Umbilical cord (tissue), 2 donors: ENCODE results near the gene CHD5. TPM values are rescaled to one million over a fixed set of nuclear protein-coding genes. Genes with fewer than 3 reads are reported as not detected.
"Not testable (repeated sequence)": the region's sequence is repeated elsewhere in the genome, so short reads cannot be mapped to it uniquely, and the experiment has no call there.

ENCODE experiments used
- DNase-seq: peaks from one replicate; pipeline ENCODE4 v3.0.0-alpha.2; 2015; ENCODE audit warnings: low spot score
- total RNA-seq: library from RNA; depleted of rRNA; stranded (reverse); fragments of >200 nt; gene quantifications from one replicate; pipeline ENCODE4 v1.2.3, GENCODE V29; 2014; ENCODE audit warnings: low replicate concordance; ENCODE audit not compliant: insufficient read depth

The CHD5 gene
- total RNA-seq, 1 donor from 2014 or later = 2.4 TPM

DNA sequence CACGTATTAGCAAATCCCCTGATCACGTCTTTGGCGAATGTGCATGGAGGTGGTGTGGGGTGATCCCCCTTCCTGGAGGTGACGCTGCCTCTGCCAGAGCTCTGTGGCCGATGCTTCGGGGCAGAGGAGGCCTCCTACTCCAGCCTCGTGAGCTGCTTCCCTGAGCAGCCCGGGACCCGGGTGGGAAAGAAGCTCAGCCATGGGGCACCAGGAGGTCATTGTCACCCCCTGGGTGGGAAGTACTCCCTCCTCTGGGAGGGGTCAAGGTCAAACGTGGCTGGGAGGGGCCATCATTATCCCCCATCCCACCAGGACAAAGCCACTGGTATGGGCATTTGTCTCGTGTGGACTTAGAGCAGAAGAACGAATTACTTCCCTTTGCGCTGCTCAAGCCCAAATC, 93.8 kb downstream of the CHD5 start:
- DNase-seq = no peak

DNA sequence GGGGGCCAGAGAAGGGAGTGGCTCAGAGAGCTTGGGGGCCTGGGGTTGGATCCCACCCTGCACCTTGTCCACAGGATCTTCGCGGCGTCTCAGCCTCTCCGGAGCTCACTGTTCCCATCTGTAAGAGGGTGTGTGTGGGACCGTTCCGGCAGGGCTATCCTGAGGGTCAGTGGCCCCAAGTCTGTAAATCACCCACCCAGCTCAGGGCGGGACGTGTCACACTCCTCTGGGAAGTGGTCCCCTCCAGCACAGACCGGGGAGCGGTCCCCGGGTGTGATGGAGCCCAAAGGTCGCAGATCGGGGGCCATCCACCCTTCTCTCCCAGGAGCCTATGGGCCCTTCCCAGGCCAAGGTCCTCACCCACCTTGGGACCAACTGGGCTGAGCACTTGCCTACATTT, 94.5 kb downstream of the CHD5 start:
- DNase-seq = no peak

DNA sequence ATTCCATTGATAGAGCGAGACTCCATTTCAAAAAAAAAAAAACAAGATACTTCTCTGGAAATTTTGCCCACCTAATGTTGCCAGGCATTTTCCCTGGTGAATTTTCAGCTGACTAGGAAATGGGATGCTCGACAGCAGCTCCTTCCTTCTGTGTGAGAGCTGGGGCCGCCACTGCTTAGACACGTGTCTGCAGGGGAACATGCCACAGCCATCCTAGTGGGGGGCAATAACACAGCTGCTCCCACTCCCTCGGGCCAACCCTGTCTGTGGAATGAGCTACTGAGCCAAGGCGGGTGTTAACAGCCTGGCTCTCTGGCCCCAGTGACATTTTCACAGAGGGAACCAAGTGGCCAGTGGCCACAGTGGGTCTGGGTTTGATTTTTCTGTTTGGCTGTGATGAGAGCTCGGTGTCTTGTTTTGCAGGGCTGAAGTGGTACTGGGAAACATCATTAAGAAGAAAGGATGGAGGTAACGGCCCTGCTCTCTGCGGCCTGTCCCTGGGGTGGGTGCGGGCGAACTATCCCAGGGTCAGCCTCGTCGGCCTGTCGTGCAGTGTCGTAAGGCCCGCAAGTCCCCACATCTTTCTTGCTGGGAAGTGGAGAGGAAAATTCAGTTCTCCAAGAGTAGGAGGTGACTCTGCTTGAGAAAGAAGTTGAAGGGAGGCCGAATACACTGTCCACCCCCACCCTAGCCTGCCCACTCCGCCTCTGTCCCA, 95.2 kb downstream of the CHD5 start:
- no peak for DNase-seq

DNA sequence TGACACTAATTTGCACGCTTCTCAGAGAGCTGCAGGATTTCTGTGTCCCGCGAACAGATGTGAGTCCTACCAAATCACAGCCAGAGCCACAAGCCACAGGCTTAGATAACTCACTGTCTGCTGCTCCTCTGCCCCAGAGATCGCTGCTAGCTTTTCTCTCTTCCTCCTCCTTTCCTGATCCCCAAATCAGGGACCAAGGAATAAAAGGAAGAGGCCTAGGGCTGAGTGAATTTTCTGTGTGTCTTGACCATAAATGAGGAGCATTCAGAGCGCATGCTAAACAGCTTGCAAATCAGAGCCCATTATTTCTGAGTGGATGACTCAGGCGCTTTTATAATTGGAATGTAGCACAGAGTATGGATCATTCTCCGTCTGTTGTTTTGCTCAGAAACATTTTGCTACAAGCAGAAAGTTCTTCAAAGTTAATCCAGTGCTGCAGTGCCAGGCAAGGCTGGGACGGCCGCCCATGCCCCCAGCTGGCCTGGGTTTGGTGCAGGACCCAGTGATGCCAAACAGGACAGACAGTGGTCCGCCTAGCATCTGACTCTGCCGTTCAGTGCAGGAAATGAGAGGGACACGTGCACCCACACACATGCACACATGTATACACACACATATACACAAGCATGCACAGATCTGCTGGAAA, 96.2 kb downstream of the CHD5 start:
- DNase-seq = peak; percentile 31

DNA sequence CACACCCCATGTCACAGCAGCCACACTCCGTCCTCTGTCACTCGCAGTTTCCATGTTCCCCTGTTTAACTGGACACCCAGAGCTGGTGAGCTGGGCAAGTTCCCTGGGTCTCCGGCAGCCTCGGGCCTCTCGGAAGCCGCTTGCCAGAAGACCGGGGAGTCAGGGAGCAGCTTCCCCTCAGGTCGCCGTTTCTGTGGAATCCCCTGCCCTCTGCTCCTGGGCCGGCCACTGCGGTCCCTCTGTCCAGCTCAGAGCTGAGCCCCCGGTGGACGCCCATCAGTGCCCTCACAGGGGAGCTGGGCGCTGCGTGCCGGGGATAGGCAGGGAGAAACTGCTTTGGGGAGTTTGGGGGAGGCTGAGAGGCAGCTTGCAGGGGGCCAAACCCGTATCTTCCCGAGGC, 96.7 kb downstream of the CHD5 start:
- DNase-seq = no peak

DNA sequence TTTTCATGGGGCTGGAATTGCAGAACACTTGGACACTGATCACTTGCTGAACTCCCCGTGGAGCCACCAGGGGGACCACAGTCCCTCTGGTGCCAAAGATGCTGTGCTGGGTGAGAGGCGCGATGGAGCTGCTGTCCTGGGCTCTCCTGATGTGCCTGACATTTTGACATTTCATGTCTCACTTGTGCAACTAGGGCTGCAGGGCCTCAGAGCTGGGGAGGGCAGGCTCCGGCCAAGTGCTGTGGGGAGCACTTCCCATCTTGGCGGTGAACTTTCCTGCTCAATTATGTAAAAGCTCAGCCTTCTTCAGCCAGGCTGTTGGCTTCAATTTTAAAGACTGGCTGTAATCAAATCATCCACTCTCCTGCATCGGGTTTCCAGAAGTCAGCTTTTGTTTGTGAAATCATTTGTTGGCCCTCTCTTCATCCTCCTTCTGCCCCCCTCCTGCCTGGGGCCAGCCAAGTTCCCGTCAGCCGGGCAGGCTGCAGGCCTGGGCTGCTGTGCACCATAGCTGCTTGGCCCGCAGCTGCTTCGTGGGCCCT, 97.6 kb downstream of the CHD5 start:
- no peak for DNase-seq

DNA sequence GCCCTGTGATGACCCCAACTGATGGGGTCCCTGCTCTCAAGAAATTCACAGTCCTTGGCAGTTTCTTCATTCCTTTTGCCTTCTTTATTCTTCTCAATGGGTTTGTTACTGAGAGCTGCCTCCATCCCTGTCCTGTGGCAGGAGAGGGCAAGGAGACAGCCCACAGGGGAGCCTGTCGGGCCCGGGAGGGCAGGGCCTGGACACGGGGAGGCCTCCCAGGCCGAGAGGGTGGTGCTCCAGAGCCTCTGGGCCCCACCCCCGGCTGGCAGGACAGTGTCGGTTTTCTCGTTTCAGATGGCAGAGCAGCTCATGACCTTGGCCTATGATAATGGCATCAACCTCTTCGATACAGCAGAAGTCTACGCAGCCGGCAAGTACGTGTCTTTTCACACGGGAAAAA, 98.2 kb downstream of the CHD5 start:
- DNase-seq = no peak

DNA sequence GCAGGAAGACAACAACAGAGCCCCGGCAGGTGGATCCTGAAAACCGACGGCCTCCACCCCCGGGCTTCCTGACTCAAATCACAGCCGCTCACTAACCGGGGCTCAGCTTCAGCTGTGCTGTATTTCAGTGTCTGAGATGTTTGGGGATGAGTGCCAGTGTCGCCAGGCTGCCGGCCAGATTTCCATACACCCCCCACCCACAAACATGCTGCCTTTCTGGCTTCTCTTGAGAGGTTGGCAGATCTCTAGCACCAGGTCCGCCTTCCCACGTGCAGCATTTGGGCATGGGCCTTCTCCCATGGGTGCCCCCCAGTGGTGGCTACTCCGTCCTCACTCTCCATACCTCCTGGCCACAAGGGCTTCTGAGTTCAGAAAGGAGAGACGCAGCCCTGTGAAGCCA, 99.7 kb downstream of the CHD5 start:
- no peak for DNase-seq

DNA sequence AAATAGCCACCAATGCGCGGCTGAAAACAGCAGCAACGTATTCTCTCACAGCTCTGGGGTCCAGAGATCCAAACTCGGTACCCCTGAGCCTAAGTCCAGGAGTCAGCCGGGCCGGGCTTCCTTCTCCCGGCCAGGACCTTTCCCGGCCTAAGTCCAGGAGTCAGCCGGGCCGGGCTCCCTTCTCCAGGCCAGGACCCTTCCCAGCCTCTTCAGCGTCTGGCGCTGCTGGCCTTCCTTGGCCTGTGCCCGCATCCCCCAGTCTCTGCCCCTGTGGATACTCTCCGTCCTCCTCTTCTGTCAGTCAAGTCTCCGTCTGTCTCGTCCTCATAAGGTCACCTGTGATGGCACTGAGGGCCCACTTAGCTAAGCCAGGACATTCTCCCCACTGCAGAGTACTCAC, 102.2 kb downstream of the CHD5 start:
- DNase-seq = no peak

DNA sequence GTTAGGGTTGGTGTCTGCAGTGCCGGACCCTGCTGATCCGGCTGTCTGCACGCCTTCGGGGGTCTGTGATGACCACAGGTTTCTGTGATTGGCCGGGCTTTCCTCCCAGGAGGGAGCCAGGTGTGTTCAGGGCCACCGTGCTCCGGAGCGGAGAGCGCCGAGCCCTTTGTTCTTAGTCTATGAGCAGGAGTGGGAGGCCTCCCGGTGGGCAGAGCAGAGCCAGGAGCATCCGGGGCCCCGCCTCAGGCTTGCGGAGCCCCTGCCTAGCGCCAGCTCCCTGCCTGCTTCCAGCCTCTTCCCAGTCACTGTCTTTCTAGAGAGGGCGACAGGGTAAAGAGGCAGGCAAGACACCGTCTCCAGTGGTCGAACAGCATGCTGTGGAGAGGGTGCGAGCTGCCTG, 102.6 kb downstream of the CHD5 start:
- DNase-seq = no peak

DNA sequence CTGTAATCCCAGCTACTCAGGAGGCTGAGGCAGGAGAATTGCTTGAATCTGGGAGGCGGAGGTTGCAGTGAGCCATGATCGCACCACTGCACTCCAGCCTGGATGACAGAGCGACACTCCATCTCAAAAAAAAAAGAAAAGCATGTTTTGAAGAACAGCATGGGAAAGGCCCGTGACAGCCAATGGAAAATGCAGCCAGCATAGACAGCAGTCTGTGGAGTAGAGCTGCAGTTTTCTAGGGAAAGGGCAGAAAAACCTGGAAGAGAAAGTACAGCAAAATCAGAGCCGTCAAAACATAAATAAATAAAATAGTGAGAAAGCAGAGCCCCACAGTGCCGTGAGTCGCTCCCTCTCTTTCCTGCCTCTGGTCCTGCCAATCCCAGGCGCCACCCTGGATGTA, 103.1 kb downstream of the CHD5 start:
- not testable (repeated sequence) for DNase-seq

DNA sequence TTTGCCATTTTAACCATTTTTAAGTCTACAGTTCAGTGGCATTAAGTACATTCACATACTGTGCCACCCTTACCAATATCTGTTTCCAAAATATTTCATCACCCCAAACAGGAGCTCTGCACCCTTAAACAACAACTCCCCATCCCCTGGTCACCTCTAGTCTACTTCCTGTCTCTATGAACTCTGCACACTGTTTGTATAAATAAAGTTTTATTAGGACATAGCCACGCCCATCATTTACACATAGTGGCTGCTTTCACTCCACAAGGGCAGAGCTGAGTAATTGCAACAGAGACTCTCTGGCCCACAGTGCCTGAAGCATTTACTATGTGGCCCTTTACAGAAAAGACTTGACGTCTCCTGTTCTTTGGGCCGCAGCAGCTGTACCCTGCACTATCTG, 104.4 kb downstream of the CHD5 start:
- no peak for DNase-seq

DNA sequence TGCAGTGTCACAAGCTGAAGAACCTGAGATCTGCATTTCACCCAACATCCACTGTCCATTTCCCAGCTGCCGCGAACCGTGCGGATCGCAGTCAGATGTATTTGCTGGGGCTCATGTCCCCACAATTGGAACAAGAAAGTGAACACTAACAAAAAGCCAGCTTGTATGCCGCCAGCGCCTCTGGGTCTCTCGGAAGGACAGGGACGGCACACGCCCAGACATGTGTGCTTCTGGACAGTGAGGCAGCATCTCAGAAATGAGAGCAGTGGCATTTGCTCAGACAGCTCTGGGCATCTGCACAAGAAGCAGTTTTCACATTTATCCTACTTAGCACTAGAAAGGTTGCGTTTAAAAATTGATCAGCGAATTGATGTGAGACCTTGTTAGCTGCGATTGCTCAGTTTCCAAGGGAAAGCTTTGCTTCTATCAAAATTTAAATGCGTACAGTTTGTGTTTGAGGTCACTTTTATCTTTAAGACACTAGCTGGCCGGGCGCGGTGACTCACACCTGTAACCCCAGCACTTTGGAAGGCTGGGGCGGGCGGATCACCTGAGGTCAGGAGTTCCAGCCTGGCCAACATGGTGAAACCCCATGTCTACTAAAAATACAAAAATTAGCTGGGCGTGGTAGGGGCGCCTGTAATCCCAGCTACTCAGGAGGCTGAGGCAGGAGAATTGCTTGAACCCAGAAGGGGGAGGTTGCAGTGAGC, 105.8 kb downstream of the CHD5 start:
- no peak for DNase-seq

DNA sequence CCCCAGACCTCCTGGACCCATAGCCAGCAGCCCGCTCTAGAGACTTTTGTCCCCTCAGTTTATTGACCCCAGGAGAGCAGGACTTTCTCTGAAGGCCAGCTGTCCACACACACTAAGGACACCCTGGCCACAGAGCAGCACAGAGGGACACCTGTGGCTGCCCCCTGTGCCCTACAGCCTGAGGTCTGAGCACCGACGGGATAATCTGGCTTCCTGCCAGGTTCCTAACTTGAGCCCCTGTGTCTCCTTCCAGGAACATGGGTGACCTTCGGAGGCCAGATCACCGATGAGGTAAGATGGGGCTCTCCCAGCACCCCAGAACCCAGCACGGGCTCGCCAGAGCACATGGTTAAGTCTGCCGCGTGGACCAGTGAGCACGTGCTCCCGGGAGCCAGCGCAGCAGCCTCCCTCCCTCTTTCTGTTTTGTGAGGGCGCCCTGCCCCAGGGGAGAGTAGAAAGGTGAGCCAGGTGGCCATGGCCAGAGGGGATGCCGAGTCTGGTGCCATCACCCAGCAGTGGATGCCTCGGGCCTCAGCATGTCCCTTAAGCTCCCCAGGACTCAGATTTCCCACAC, 106.6 kb downstream of the CHD5 start:
- no peak for DNase-seq

DNA sequence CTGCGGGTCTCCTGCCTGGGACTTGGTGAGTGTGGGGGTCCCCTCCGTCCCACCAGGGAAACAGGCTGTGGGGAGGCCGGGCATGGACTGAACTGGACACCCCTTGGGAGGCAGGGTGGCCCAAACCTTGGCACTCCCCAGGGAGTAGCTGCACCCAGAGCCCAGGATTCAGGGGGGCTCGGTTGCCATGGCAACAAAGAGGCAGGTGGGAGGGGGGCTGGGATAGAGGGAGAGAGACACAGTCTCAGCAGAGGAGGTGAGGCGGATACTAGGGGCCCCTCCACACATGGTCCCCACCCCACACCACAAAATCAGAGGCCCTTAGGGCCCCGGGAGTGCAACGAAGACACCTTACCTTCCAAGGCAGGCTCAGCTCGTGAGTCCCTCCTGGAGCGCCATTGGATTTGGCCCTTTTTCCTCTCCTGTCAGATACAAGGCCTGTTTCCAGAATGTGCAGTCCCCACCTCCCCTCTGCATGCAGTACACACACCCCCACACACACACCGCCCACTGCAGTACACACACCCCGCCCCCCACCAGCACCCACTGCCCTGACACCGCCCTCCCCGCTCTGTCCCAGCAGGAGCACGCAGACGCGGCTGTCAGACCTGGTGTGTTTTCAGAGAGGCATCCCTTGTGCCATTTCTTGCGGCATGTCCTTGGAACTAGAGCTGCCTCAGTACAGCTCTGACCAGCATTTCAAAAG, 107.2 kb downstream of the CHD5 start:
- DNase-seq = no peak

DNA sequence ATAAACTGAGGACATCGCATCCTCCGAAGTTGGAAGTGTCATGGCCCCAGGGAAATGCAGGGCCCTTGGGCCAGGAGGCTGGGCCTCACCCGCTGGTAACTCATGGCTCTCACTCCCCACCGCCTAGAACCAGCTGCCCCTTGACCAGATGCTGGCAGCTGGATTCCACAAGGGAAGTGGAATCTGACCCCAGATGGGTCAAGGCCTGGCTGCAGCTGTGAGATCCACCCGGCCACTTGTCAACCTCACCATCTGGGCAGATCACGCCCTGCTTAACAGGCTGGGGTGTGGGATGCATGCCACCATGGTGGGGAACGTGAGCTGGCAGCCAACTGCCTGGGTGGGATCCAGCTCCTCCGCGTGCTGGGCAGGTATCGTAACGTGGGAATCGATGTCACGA, 108.9 kb downstream of the CHD5 start:
- DNase-seq = no peak

DNA sequence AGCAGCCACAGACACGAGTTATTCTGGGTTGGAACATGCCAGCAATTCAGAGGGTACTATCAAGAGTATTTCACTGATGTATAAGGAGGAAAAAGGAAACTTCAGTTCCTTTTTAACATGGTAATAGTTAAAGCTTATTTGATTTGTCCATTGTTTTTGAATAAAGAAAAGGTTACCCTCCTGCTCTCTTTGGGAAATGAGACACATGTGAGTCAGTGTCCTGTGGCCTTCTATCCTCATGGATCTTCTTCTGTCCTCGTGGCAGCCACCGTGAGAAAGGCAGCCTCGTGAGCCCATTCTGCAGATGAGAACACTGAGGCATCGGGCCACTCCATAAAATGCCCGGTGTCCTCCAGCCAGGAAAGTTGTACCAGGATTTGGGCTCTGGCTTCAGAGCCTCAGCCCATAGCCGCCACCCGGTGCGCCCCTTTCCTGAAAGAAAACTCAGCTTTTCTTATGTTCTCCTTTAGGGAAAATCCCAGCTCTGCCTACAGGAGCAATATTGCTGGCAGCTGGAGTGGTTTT, 109.6 kb downstream of the CHD5 start:
- DNase-seq = no peak

DNA sequence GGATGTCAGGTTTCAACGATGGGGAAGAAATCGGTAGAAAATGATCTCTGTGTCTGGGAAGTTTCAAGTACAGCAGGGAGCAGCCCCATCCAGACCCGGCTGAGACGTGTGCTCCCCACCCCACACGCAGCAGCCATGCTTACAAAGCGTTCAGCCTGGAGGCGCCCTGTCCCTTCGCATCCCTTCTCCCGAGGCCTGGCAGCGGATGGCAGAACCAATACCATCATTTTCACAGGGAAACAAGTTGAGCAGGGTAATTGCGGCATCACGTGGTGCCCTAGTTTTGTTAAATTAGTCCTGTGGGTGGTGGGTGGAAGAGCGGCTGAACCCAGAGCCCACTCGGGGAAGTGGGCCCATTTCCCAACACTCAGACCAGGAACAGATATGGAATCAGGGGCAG, 110.5 kb downstream of the CHD5 start:
- DNase-seq = no peak

DNA sequence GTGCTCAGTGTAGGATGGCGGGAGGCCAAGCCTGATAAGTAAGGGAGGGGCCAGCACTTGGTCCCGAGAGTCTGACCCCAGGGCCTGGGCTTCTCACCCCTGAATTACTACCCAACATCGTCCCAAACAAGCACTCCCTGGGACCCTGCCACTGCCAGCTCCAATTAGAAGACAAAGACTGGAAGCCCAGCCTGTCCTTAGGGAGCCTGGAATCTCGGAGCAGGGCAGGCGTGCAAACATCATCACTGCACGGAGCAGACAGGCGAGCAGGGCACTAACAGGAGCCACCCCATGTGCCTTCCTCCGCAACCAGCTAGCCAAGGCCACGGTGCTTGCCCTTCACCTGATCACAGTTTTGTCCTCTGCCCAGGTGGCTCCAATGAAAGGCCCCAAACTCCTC, 111.2 kb downstream of the CHD5 start:
- no peak for DNase-seq

DNA sequence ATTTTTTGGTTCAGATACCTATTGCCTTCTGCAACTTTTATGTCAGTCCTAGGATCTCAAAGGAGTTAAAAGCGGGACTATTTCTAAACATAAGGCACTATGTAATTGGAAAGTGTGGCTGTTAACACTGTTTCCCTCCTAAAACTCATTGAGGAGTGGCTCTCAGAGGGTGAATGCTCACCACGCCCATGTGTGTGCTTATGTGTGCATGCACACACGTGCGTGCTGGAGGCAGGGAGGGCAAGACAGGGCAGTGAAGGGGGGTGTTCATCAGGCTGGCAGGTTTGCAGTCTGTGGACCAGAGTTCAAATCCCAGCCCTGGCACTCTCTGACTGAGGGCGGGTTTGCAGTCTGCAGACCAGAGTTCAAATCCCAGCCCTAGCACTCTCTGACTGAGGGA, 112.0 kb downstream of the CHD5 start:
- no peak for DNase-seq

DNA sequence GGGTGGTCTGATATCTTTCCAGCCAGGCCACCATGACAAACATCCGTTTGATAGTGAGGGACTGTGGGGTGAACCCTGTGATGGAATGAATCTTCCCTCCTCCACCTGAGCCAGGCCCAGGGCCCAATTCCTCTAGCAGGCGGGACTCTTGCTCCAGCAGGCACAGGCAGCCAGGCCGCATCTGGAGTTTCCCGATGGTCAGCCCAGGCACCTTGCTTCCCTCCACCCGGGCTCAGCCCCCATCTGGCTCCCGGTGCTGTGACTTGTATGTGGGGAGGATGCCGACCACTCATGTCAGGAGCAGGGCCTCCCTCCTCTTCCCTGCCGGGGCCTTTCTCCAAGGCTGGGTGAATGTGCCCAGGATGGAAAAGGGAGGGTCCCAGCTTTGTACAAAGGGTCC, 113.4 kb downstream of the CHD5 start:
- no peak for DNase-seq
